Esophagus mucosa (tissue), 1 donor: Measurements from ENCODE around the gene BOD1L1. TPM values are rescaled to one million over a fixed set of nuclear protein-coding genes. Genes with fewer than 3 reads are reported as not detected.
A peak's percentile ranks its signal among the peaks of the same experiment; 100 is the strongest.
"Not testable (repeated sequence)": the region's sequence is repeated elsewhere in the genome, so short reads cannot be mapped to it uniquely, and the experiment has no call there.

Experiments used
- ATAC-seq: fragments of 200-7000 bp; cut with Tn5 transposase; one replicate; pipeline ENCODE4 v1.9.1; 2020
- total RNA-seq: library from RNA; stranded (reverse); gene quantifications from one replicate; pipeline ENCODE4 v1.2.4, GENCODE V29; 2023
- donor health status: DM: yes; HTN: yes; CAD: no.

The BOD1L1 gene
- total RNA-seq, 1 donor from 2014 or later: 17.3 TPM

GRCh38 chr4:13618212-13618806 is 9.2 kb downstream of the BOD1L1 start:
- no peak for ATAC-seq

DNA sequence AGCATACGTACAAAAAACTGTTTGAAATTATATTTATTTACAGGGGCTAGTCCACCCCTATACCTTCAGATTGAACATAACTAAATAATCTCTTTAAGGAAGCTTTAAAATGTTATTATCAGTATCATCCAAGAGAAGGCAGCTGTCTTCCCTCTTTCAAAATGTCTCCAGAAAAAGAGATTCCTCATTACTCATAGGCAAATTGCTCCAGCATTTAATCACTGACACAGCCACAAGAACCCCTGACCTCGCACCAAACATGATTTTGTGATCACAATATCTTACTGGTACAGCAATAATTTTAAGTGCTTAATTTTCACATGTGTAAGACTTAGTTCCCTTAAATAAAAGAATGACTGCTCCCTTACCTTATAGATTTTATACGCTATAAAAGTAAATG is 9.7 kb downstream of the BOD1L1 start:
- no peak for ATAC-seq

GRCh38 chr4:13616597-13616996 is 10.9 kb downstream of the BOD1L1 start:
- ATAC-seq: no peak

DNA sequence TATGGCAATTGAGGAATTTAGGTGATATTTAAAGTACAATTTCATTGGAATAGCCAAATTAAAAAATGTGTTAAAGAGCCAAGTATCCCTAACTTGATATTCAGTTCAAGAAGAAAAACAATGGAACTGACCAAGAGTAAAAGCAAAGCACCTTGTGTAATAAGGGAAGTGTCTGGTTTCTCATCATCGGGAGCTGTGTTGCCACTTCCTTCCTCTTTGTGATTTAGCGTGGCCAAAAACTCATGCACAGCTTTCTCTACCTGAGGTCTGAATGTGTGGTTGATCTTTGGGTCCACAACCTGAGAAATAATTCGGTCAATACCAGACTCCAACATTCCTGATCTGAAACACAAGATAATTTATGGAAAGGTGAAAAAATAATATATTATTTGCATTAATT is 12.4 kb downstream of the BOD1L1 start:
- ATAC-seq: no peak

GRCh38 chr4:13612569-13612968 is 15.0 kb downstream of the BOD1L1 start:
- no peak for ATAC-seq

DNA sequence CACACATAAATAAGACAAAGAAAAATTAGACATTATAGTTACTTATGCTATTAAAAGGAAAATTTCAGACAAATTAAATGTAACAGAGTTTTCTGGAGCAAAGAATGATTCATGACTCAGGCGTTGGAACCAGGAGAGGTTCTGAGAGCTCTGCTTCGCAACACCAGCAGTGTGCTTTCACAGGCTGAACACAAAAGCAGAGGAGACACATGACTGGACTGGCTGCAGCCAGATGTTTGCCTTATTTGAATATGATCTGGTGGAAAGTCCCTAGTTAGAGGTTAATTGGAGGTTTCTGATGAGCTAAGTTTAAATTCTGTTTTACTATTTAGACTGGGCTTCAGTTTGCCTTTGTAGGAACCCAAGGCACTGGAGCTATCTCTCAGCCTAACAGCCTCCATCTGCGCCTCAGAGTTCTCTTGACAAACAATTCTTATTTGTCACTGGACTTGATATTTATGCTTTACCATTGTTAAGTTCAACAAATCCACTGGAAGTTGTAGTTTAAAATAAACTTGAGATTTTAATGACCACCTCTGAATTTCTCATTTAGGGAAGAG is 16.2 kb downstream of the BOD1L1 start:
- peak; percentile 80 for ATAC-seq

- ATAC-seq: no peak
Measured at GRCh38 chr4:13605330-13605729, 22.2 kb downstream of the BOD1L1 start.

- no peak for ATAC-seq
Measured at GRCh38 chr4:13601848-13602247, 25.7 kb downstream of the BOD1L1 start.

DNA sequence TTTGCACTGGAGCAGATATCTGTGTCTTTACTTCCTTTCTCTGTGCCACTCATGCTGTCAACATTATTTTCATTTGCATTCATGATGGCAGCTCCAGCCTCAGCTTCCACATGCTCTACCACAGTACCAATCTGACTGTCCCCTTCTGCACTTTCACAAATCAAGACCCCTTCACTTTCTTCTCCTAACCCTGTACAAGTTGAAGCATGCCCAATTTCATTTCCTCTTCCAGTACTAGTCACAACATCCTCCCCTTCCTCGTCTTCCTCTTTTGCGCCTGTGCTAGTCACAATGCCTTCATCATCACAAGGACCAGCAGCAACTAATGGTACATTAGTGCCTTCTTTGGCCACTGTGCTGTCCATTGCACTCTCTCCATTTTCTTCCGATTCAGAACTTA is 26.5 kb downstream of the BOD1L1 start:
- no peak for ATAC-seq

DNA sequence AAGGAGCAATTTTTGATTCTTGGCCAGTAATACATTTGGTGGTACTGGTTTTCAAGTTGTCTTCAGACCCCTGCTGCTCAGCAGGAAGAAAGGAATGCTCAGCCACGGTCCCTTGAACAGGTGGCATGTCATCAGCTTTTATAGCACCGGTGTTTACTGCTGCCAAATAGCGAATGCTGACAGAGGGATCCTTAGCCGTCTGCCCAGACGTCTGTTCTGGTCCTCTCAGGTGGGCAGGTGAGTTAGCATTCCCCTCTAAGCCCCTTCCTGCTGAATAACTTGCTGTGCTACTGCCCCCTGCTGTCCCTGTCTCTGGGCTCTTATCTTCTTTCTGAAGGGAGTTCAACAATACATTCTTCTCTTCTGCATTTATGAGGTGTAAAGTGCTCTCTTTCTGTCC is 28.4 kb downstream of the BOD1L1 start:
- no peak for ATAC-seq

DNA sequence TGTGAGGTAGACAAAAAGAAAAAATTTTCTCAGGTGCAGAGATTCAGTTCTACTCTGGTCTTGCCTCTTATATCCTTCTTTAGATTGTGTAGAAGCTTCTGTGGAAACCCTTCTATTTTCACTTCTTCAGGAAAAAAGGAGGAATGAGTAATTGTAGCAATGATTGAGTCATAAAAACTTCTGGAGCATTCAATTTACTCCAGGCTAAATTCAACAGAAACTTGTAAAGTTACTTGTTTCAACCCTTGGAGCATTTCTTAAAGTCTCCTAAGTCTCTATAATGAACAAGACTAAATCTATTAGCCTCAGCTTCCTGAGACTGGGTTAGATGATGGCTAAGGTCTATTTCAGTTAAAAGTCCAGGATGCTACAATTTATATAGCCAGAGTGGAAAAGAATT is 29.9 kb downstream of the BOD1L1 start:
- ATAC-seq: no peak

GRCh38 chr4:13597141-13597540 is 30.4 kb downstream of the BOD1L1 start:
- no peak for ATAC-seq

DNA sequence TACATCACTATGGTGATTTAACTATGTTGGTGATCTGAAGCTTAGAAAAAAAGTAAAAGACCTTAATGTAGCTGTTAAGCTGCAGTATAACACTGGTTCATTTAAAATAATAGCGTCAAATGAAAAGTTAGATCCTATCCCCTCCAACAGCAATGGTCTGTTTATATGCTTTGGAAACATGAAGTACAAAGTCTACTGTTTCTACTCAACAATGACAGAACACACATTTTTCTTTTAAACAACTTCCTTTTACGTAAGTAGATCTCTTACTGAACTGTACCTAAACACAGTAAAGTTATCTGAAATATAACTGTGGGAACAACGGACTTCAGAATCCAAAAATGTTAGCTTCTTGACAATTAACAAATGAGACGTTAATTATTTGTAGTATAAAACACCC is 35.3 kb downstream of the BOD1L1 start:
- ATAC-seq: no peak

GRCh38 chr4:13590766-13591165 is 36.8 kb downstream of the BOD1L1 start:
- no peak for ATAC-seq

DNA sequence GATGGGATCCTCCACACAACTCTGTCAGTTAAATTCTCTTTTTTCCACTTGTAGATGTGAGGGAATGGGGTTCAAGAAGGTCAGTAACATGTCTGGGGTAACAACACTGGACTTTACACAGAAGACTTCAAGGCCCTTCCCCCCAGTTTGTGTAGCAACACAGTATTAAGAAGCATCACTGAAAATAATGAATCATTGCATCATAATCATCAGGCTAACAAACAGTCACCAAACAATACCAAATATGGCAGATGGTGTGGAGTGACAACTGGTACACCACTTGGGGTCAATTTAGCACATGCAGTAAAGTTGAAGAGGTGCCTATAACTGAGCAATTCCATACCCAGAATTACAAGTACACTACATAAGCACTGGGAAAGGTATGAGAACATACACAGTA is 38.6 kb downstream of the BOD1L1 start:
- ATAC-seq: no peak

DNA sequence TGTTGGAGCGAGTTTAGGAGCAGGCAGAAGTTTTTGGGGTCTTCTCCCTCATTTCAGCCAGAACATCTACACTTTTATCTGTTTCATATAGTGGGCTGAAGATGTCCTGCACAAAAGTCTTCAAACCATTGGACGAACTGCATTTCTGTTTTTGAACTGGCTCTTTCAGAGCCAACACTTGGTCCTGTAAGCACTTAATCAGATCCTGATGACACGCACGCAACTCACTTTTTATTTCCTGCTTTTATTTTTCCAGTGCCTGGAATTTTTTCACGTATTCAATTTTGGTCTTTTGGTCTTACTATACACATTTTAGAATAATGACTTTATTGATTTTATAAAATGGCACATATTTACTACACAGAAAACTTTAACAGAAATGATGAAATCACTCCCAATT is 43.0 kb downstream of the BOD1L1 start:
- ATAC-seq: no peak

DNA sequence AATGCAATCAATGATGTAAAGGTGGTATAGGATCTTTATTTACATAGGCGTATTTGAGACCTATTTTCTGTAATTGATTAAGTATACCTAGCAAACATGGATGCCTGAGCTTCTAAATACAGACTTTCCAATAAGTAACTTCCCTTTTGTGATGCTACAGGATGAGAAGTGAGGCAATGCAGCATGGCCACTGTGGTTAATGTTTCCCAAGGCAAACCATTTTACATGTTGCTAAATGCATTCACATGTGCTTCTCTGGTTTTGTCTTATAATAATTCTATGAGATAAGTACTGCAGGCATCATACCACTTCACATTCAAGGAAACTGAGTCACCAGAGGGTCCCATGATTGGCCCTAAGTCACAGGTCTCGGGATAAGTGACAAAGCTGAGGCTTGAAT is 47.5 kb downstream of the BOD1L1 start:
- ATAC-seq: no peak

- no peak for ATAC-seq
Measured at GRCh38 chr4:13577660-13578059, 49.9 kb downstream of the BOD1L1 start.

DNA sequence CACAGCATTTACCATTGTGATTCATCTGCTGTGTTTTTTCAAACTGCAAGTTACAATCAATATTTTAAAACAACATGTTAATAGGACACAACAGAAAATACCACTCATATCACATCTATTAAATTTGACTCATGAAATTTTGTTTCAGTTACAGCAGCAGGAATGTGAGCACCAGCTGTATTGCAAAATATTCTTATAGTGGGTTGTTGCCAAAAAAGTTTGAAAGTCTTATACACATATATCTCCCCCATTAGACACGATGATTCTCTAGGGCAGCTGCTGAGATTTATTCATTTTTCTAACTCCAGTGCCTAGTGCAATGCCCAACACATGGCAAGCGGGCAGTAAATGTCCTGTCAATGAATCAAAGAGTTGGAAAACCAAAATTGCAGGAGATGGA is 56.6 kb downstream of the BOD1L1 start:
- ATAC-seq: no peak

DNA sequence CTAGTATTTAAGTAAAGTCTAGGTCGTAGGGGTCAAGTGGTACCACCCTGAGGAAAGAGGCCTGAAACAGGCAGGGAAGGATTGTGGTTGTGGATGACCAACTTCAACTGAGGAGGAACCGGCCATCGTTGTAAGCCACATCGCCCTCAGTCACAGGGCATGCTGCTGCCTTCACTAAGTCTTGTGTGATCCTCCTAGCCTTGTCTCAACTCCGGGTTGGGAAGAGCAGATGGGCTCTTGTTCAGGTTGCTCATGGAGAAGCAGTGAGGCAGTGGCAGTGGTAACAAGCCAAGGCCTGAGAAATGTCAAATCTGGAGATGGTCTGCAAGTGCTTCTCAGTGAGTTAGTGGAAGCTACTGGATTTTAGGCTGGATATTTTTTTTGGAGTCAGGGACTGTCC is 60.4 kb downstream of the BOD1L1 start:
- ATAC-seq: no peak

DNA sequence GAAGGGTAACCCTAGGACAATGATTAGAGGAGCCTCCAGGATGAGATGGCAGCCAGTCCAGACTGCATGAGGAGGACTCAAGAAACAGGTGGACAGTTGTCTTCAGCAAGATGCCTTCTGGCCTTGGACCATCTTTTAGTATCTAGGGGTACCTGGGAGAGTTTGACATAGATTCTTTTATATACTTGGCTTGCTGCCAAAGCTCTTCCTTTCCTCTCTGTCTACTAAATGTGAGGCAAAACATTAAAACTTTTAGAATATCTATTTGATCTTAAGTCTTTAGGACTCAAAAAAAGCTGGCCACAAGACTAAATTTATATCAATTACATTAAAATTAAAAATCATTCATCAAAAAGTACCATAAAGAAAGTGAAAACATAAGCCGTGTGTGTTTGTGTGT is 64.6 kb downstream of the BOD1L1 start:
- no peak for ATAC-seq

- no peak for ATAC-seq
Measured at GRCh38 chr4:13561673-13562072, 65.9 kb downstream of the BOD1L1 start.

DNA sequence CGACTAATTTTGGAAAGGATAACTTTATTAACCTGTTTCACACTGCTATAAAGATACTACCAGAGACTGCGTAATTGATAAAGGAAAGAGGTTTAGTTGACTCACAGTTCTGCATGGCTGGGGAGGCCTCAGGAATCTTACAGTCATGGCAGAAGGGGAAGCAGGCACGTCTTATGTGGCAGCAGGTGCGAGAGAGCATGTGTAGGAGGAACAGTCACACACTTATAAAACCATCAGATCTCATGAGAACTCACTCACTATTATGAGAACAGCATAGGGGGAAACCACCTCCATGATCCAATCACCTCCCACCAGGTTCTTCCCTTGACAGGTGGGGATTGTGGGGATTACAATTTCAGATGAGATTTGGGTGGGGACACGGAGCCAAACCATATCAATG is 67.4 kb downstream of the BOD1L1 start:
- ATAC-seq: not testable (repeated sequence)

GRCh38 chr4:13559413-13559812 is 68.1 kb downstream of the BOD1L1 start:
- ATAC-seq: no peak

DNA sequence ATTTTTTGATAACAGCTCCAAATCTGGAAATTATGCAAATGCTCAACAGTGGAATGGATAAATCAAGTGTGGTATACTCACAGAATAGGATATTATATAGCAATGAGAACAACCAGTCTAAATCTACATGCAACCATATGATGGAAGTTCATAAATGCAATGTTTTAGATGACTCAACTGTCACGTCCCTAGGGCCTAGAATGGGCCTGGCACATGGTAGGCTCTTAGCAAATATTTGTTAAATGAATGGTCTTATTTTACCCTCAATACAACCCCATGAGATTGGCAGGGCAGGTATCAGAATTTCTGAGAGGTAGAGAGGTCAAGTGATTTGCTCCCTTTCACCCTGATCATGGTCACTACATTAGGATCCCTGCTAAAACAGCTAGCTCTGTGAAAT is 68.6 kb downstream of the BOD1L1 start:
- no peak for ATAC-seq
